GM21515 (cell line): ENCODE measurements around the gene RABEP2.
"Not testable (repeated sequence)": the region's sequence is repeated elsewhere in the genome, so short reads cannot be mapped to it uniquely, and the experiment has no call there.

Experiments used
- ATAC-seq: cut with Tn5 transposase; IDR thresholded peaks from one replicate; pipeline ENCODE4 v1.9.1; 2021; ENCODE audit not compliant: unreplicated experiment

The RABEP2 gene

GRCh38 chr16:28924762-28925385, at the start of gene RABEP2:
TSS of gene RABEP2 (minus strand) at chr16:28925238. CDS start at chr16:28925163, 75 bp downstream.
- peak; percentile 54 for ATAC-seq

- ATAC-seq: peak; percentile 79
Observed at GRCh38 chr16:28974437-28975157, 49.6 kb upstream of the RABEP2 start, which contains the start of gene SPNS1. TSS of gene SPNS1 (plus strand) at chr16:28974778. CDS start at chr16:28975152, 374 bp downstream.

- ATAC-seq: peak; percentile 15
Observed at GRCh38 chr16:28974007-28974436, 49.0 kb upstream of the RABEP2 start.

- ATAC-seq: not testable (repeated sequence)
Observed at GRCh38 chr16:28969696-28970095, 44.7 kb upstream of the RABEP2 start.

GRCh38 chr16:28967156-28967555, 42.1 kb upstream of the RABEP2 start:
- ATAC-seq: no peak

GRCh38 chr16:28964496-28964895, 39.5 kb upstream of the RABEP2 start:
- ATAC-seq: no peak

GRCh38 chr16:28964072-28964471, 39.0 kb upstream of the RABEP2 start:
- ATAC-seq: no peak

- ATAC-seq: no peak
Observed at GRCh38 chr16:28958836-28959235, 33.8 kb upstream of the RABEP2 start.

GRCh38 chr16:28958216-28958615, 33.2 kb upstream of the RABEP2 start:
- no peak for ATAC-seq

- no peak for ATAC-seq
Observed at GRCh38 chr16:28951410-28951943, 26.4 kb upstream of the RABEP2 start.

GRCh38 chr16:28950648-28951409, 25.8 kb upstream of the RABEP2 start, which contains the start of gene NFATC2IP:
TSS of gene NFATC2IP (plus strand) at chr16:28950937. CDS start at chr16:28951012, 75 bp downstream.
- ATAC-seq: peak; percentile 90

- no peak for ATAC-seq
Observed at GRCh38 chr16:28946681-28947080, 21.6 kb upstream of the RABEP2 start.

- no peak for ATAC-seq
Observed at GRCh38 chr16:28943281-28943680, 18.2 kb upstream of the RABEP2 start.

- ATAC-seq: not testable (repeated sequence)
Observed at GRCh38 chr16:28939825-28940224, 14.8 kb upstream of the RABEP2 start.

- no peak for ATAC-seq
Observed at GRCh38 chr16:28938721-28939120, 13.7 kb upstream of the RABEP2 start.

- ATAC-seq: no peak
Observed at GRCh38 chr16:28937222-28937876, 12.3 kb upstream of the RABEP2 start.

GRCh38 chr16:28936784-28937155, 11.7 kb upstream of the RABEP2 start:
- ATAC-seq: no peak

GRCh38 chr16:28935924-28936783, 11.1 kb upstream of the RABEP2 start:
- ATAC-seq: peak; percentile 53

GRCh38 chr16:28935346-28935745, 10.3 kb upstream of the RABEP2 start:
- no peak for ATAC-seq

- no peak for ATAC-seq
Observed at GRCh38 chr16:28933171-28933570, 8.1 kb upstream of the RABEP2 start.
